H1 (cell line): ENCODE data around the gene GULP1. TPM values are rescaled to one million over a fixed set of nuclear protein-coding genes. Genes with fewer than 3 reads are reported as not detected.

ENCODE experiments used
- CHD7 ChIP-seq: fragments of 300-600 bp; sonication (generic); IDR thresholded peaks from 2 replicates; pipeline ENCODE4 v1.7.1; 2012; ENCODE audit warnings: low read length, moderate library complexity, mild to moderate bottlenecking, inconsistent platforms; ENCODE audit not compliant: insufficient replicate concordance
- CTBP2 ChIP-seq: IDR thresholded peaks from 2 replicates; pipeline ENCODE4 v1.7.0; 2011; ENCODE audit warnings: borderline replicate concordance, mild to moderate bottlenecking, moderate library complexity, mixed read lengths, low read length; ENCODE audit not compliant: insufficient read depth, insufficient read length
- E2F6 ChIP-seq: IDR thresholded peaks from 2 replicates; pipeline ENCODE4 v1.6.1; 2012; ENCODE audit warnings: inconsistent platforms
- KDM5A ChIP-seq: fragments of 200-600 bp; IDR thresholded peaks from 2 replicates; pipeline ENCODE4 v1.7.1; 2012; ENCODE audit warnings: mild to moderate bottlenecking, low read length, inconsistent platforms, mixed read lengths
- RNF2 ChIP-seq: fragments of 200-900, 300-1000 bp; sonication (generic); IDR thresholded peaks from 2 replicates; pipeline ENCODE4 v1.7.1; 2016; ENCODE audit warnings: borderline replicate concordance, low read depth, mild to moderate bottlenecking, antibody characterized with exemption, low read length; ENCODE audit not compliant: poor library complexity, severe bottlenecking; ENCODE audit errors: missing control alignments
- SRF ChIP-seq: IDR thresholded peaks from 2 replicates; pipeline ENCODE4 v1.6.1; 2011; ENCODE audit warnings: mild to moderate bottlenecking, low read depth, low read length, moderate library complexity
- TCF12 ChIP-seq: IDR thresholded peaks from 2 replicates; pipeline ENCODE4 v1.6.1; 2011; ENCODE audit warnings: low read depth, mild to moderate bottlenecking, low read length
- polyA plus RNA-seq, 7 experiments: library from polyadenylated mRNA; depleted of rRNA in 3 of 7; stranded (reverse) in 5 of 7; unstranded in 2 of 7; fragments of >200 nt in 5 of 7; fragments of 200-250 nt in 2 of 7; gene quantifications; 1 replicate in 5 of 7; 2 replicates in 1 of 7; 4 replicates in 1 of 7; pipeline versions ENCODE4 v1.2.1 to v1.2.3, GENCODE V29; 2011 to 2013; ENCODE audit warnings: missing spikeins in 2 of 7, mixed read lengths in 2 of 7
- total RNA-seq: library from RNA; stranded (reverse); fragmentation: NEBNext Ultra II Directional; extraction: Animal tissue kit (Norgen Biotek cat#: 25700); gene quantifications from 2 replicates; pipeline ENCODE4 v1.2.1, GENCODE V29; 2021

GULP1 gene
- total and polyA plus RNA-seq, 2 of the 8 experiments (the other 6 are each of a cell fraction or from before 2014, with no cell fraction given) = 69.7 to 139 TPM

- TF ChIP-seq CHD7 (no peak), RNF2 (no peak), TCF12 (no peak), SRF (no peak), E2F6 (no peak), CTBP2 (no peak), KDM5A (no peak)
These were observed 278.7 kb downstream of the GULP1 start (continued) for GRCh38 chr2:188570370-188570769.
